ENCODE data around the gene PLVAP.

GRCh38 chr19:17341386-17341785 is 35.8 kb downstream of the PLVAP start:
- no peak for TF ChIP-seq CTCF (IDR thresholded peaks at IDR 0.05)
- TF ChIP-seq POLR2A (IDR thresholded peaks at IDR 0.05) = no peak

Data from Peyer's patch (tissue), 4 donors.